Activated CD4-positive, CD25-positive, alpha-beta regulatory T cell (primary cell): Measurements from ENCODE around the gene MRRF.
"Not testable (repeated sequence)": the region's sequence is repeated elsewhere in the genome, so short reads cannot be mapped to it uniquely, and the experiment has no call there.

Experiments
- DNase-seq, 4 experiments: peaks; one replicate each; lab custom pipeline; 2025; lab: John Stamatoyannopoulos, UW

The MRRF gene

DNA sequence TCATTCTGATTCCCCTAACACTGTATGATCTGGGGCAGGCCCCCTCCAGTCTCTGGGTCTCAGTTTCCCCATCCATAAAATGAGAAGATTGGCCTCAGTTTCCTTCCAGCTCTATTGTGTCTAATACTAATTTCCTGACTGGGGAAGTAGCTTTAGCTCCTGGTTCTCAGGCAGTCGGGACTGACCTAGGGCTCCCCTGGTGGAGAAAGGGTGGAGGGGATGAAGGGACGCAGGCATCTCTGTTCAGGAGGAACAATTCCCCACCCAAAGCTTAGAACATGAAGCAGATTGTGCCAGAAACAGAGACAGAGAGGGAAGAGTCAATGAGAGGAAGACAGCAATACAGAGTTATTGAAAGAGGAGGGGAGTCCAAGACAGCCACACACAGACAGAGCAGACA lies 91.9 kb downstream of the MRRF start:
- no peak for DNase-seq

DNA sequence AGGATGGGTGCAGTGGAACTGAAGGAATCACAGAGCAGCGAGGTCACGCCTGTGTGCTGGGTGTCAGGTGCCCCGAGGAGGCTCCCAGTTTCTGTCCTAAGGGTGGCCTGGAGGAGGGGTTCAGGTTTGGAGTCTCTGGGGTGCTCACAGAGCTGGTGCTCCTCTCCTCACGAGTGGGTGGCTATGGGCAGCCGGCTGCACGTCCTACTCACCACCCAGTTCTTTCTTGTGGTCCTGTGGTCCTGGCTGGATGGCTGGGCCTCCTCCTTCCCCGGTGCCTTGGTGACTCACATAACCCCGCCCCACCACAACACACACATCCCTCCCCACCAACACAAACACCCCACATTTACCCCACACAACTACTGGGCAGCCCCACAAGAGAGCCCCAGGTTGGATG lies 96.2 kb downstream of the MRRF start:
- DNase-seq: no peak

- not testable (repeated sequence) for DNase-seq
Observed at GRCh38 chr9:122363131-122363530, 98.4 kb downstream of the MRRF start.

DNA sequence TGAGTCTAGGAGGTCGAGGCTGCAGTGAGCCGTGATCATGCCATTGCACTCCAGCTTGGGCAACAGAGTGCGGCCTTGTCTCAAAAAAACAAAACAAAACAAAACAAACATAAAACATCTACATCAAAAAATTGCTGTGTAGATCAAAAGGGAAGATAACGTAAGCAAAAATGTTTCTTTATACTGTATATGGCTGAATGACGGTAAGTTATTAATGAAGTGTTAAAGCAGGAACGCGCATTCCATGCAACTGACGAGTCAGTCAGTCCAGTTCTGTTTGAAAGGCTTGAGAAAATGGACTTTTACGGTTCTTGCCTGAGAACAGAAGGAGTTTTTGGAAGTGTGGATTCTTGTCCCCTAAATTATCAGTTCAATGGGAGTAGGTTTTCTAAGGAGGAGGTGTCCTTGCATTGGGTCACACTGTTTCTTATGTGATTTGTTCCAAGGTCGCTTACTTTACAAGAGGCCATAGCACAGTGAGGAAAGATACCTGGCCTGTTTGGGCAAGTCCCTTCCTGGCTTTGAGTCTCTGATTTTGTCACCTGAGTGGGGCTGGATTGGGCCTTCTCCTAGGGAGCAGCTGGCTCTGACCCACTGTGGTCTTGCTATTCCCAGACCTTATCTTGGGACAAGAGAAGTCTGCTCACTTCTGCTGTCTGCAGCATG lies 99.6 kb downstream of the MRRF start:
- DNase-seq: no peak

GRCh38 chr9:122364783-122365150 lies 100.1 kb downstream of the MRRF start:
- DNase-seq: no peak

- DNase-seq: no peak
Observed at GRCh38 chr9:122366074-122366660, 101.5 kb downstream of the MRRF start.

DNA sequence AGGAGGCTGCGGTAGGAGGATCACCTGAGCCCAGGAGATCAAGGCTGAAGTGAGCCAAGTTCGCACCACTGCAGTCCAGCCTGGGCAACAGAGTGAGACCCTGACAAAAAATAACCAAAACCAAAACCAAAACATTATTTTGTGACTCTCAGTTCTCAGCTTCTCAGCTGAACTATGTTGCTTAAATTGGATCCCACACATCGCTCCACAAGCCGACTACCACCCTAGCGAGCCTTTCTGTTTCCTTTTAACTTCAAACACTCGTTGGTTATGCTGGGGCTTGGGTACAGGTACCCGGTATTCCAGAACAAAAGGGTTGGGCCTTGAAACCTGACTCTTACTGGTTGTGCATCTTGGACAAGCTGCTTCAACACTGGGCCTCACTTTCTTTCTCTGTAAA lies 102.4 kb downstream of the MRRF start:
- DNase-seq: no peak

GRCh38 chr9:122367774-122368460 lies 103.2 kb downstream of the MRRF start:
- DNase-seq: no peak

GRCh38 chr9:122368642-122369041 lies 104.0 kb downstream of the MRRF start:
- no peak for DNase-seq

- DNase-seq: no peak
Observed at GRCh38 chr9:122370303-122370702, 105.6 kb downstream of the MRRF start.

- no peak for DNase-seq
Observed at GRCh38 chr9:122370869-122371755, 106.4 kb downstream of the MRRF start, which contains the start of gene PTGS1. TSS of gene PTGS1 (plus strand) at chr9:122371024. CDS start at chr9:122371085, 61 bp downstream.

DNA sequence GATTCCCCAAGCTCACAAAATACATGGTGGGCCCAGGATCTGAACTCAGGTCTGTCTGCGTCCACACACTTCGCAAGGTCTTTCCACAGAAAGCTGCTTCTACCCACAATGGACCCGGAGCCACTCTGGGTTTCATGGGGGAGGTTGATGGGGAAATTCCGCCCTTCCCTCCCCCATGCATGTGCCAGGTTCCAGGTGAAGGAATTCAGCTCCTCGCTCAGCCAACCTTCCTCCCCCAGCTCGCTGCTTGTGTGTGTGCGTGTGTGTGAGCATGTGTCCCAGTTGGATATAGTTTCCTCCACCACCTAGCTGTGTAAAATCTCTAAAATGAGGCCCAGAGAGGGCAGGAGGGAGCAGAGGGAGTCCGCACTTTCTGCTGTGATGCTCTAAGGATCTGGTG lies 107.2 kb downstream of the MRRF start:
- DNase-seq: no peak

GRCh38 chr9:122372856-122373845 lies 108.5 kb downstream of the MRRF start:
- no peak for DNase-seq

- DNase-seq: no peak
Observed at GRCh38 chr9:122374885-122375420, 110.3 kb downstream of the MRRF start.

DNA sequence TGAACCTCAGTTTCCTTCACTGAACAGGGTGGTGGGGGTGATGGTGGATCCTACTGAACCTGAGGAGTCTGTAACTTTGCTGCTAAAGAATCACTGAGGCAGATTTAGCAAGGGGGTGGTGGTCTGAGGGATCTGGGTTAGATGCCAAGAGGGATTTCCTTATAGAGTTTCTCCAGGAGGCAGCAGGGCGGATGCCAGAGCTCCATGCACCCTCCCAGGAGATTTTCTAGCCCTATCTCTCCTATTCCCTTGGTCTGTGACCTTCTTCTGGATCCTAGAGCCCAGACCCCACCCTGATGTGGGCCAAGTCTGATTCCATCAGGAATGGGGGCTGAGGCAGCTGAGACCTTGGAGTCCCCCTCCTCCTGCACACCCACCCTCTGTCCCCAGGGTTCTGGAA lies 112.1 kb downstream of the MRRF start:
- DNase-seq: no peak

DNA sequence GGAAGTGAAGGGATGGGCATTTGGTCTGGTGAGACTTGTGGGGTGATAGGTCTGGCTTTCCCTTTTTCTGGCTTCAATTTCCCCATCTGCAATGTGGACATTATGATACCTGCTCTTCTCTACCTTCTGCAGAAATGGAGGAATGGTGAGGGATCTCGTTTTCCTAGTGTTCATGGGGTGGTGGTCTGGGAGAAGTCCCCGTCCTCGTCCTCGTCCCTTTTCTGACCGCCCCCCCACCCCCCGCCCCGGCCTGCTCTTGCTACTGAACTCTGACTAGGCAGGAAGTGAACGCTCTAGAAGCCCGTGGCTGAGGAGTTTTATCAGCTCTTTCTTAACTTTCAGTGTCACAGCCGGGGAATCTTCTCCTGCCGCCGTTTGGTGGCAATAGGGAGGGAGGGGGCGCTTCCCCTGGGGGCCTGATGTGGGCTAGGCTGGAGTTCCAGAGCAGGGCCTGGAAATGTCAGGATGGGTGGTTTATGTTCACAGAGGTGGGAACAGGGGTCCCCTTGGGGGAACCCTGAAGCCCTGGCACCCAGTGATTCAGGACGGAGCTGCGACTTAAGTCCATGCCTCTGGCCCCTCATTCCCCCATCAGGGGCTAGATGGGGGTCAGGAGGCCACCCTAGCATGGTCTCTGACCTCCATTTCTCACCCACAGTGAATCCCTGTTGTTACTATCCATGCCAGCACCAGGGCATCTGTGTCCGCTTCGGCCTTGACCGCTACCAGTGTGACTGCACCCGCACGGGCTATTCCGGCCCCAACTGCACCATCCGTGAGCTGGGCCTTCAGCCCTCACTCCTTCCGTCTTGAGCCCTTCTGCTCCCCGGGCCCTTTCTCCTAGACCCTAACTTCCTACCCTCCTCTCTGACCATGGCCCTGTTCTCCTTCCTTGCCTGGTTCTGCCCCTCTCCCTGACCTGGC lies 112.8 kb downstream of the MRRF start:
- DNase-seq: no peak

DNA sequence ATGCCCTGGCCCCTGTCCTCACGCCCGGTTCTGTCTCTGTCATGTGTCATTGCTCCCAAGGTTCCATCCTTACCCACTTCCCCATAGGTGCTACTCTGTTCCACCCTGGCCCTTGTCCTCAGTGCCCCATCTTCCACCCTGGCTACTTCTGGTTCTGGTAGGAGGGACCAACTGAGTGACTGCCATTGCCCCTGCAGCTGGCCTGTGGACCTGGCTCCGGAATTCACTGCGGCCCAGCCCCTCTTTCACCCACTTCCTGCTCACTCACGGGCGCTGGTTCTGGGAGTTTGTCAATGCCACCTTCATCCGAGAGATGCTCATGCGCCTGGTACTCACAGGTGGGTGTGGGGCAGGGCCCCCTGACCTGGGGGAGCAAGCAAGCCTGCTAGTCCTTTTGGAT lies 113.6 kb downstream of the MRRF start:
- DNase-seq: no peak

- no peak for DNase-seq
Observed at GRCh38 chr9:122379340-122379739, 114.7 kb downstream of the MRRF start.

DNA sequence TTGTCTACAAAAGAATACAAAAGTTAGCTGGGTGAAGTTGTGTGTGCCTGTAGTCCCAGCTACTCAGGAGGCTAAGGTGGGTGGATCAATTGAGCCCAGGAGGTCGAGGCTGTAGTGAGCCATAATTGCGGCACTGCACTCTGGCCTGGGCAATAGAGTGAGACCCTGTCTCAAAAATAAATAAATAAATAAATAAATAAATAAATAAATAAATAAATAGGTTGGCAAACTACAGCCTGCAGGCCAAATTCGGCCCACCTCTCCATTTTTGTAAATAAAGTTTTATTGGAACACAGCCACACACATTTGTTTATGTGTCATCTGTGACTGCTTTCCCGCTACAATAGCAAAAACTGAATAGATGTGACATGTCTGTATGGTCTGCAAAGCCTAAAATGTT lies 115.6 kb downstream of the MRRF start:
- DNase-seq: no peak
